RWPE2 (cell line): ENCODE measurements around the gene PTGR3.

Experiments used
- ATAC-seq: fragments of 200-7000 bp; cut with Tn5 transposase; 3 replicates; pipeline ENCODE4 v1.9.1; 2021; ENCODE audit warnings: low read depth
- DNase-seq: peaks from one replicate; pipeline ENCODE4 v3.0.0-alpha.2; 2020; ENCODE audit warnings: low spot score
- H3K27ac ChIP-seq: fragments of 450-650 bp; 2 replicates; pipeline ENCODE4 v1.5.1; 2017; ENCODE audit warnings: mild to moderate bottlenecking; ENCODE audit not compliant: poor library complexity, severe bottlenecking
- H3K27me3 ChIP-seq: fragments of 250-450 bp; sonication (Bioruptor Pico); 2 replicates; pipeline ENCODE4 v1.5.1; 2021; ENCODE audit warnings: mild to moderate bottlenecking, moderate library complexity; ENCODE audit not compliant: insufficient read depth, poor library complexity, severe bottlenecking
- H3K36me3 ChIP-seq: fragments of 250-450 bp; sonication (Bioruptor Pico); 2 replicates; pipeline ENCODE4 v1.5.1; 2020; ENCODE audit warnings: low read depth, mild to moderate bottlenecking, moderate library complexity
- H3K4me1 ChIP-seq: fragments of 250-450 bp; sonication (Bioruptor Pico); 2 replicates; pipeline ENCODE4 v1.5.1; 2021; ENCODE audit warnings: mild to moderate bottlenecking, moderate library complexity; ENCODE audit not compliant: insufficient read depth, poor library complexity, severe bottlenecking
- H3K4me3 ChIP-seq: fragments of 250-450 bp; sonication (Bioruptor Pico); 2 replicates; pipeline ENCODE4 v1.5.1; 2021; ENCODE audit warnings: mild to moderate bottlenecking, moderate library complexity; ENCODE audit not compliant: severe bottlenecking
- H3K9me3 ChIP-seq: fragments of 250-450 bp; sonication (Bioruptor Pico); 2 replicates; pipeline ENCODE4 v1.5.1; 2021; ENCODE audit warnings: mild to moderate bottlenecking, moderate library complexity; ENCODE audit not compliant: severe bottlenecking
- CTCF ChIP-seq: fragments of 450-650 bp; IDR thresholded peaks from one replicate; pipeline ENCODE4 v1.5.1; 2017; ENCODE audit warnings: mild to moderate bottlenecking, moderate library complexity; ENCODE audit not compliant: poor library complexity, severe bottlenecking

Gene PTGR3

GRCh38 chr18:75246721-75247610 lies 38.0 kb upstream of the PTGR3 start:
- ATAC-seq = no peak
- peak overlapping the region; percentile 29 for H3K4me3 ChIP-seq
- DNase-seq = no peak
- no peaks in the 10 kb centered on the region for H3K27me3 ChIP-seq
- no peaks in the 10 kb centered on the region for H3K9me3 ChIP-seq
- H3K4me1 ChIP-seq = peaks cover 7% of the 10 kb centered on the region
- H3K27ac ChIP-seq = peak overlapping the region; percentile 29
- H3K36me3 ChIP-seq = no peaks in the 10 kb centered on the region
- no peak for TF ChIP-seq CTCF

- ATAC-seq (no peak), DNase-seq (no peak)
- no peak for TF ChIP-seq CTCF
- H3K4me1 ChIP-seq = peaks cover 7% of the 10 kb centered on the region
- H3K4me3 ChIP-seq = no peak overlapping the region
- no peaks in the 10 kb centered on the region for H3K9me3 ChIP-seq
- no peak overlapping the region for H3K27ac ChIP-seq
- no peaks in the 10 kb centered on the region for H3K36me3 ChIP-seq
- no peaks in the 10 kb centered on the region for H3K27me3 ChIP-seq
Observed at GRCh38 chr18:75244351-75245313, 35.7 kb upstream of the PTGR3 start.

GRCh38 chr18:75241705-75242104 lies 32.8 kb upstream of the PTGR3 start:
- Histone ChIP-seq H3K27me3 (no peaks in the 10 kb centered on the region), H3K4me1 (no peaks in the 10 kb centered on the region), H3K27ac (no peak overlapping the region), H3K4me3 (no peak overlapping the region), H3K9me3 (no peaks in the 10 kb centered on the region), H3K36me3 (no peaks in the 10 kb centered on the region)
- TF ChIP-seq CTCF = no peak
- ATAC-seq (no peak), DNase-seq (no peak)

GRCh38 chr18:75240433-75240832 lies 31.5 kb upstream of the PTGR3 start:
- Histone ChIP-seq H3K36me3 (no peaks in the 10 kb centered on the region), H3K9me3 (no peaks in the 10 kb centered on the region), H3K27ac (no peak overlapping the region), H3K27me3 (no peaks in the 10 kb centered on the region), H3K4me3 (no peak overlapping the region), H3K4me1 (no peaks in the 10 kb centered on the region)
- no peak for DNase-seq
- ATAC-seq = no peak
- no peak for TF ChIP-seq CTCF
